ENCODE data around the gene CMBL.

The CMBL gene

GRCh38 chr5:10307206-10308148 lies at the start of gene CMBL:
Gene CMBL (minus strand): TSS chr5:10307902. CDS start chr5:10290762, 17,140 bp downstream.
- CTCF ChIA-PET = no interaction called here
- POLR2A ChIA-PET = interaction anchor here (0.6 to 0.7 kb wide), 2 partner anchors 46 kb away, joined by 4 read pairs; partner anchors contain the start of gene MARCHF6
- peak; percentile 42 for DNase-seq (ENCODE audit: extremely low spot score)

GRCh38 chr5:10355071-10355889 lies 47.6 kb upstream of the CMBL start:
- CTCF ChIA-PET = interaction anchor here (1.3 kb wide), 1 partner anchor 71 kb away, joined by 4 read pairs; no protein-coding TSS in a partner anchor
- TF ChIP-seq HDGF (IDR thresholded peaks at IDR 0.05; ENCODE audit: borderline replicate concordance) = no peak
- no peak for TF ChIP-seq LEF1 (IDR thresholded peaks at IDR 0.05; ENCODE audit: borderline replicate concordance)
- TF ChIP-seq ARNT (IDR thresholded peaks at IDR 0.05) = no peak
- TF ChIP-seq PKNOX1 (IDR thresholded peaks at IDR 0.05) = no peak
- TF ChIP-seq BHLHE40 (IDR thresholded peaks at IDR 0.05; ENCODE audit: borderline replicate concordance) = no peak
- POLR2A ChIA-PET = interaction anchor here (1.1 to 1.5 kb wide), 3 partner anchors 10 to 104 kb away, joined by 3 read pairs; no protein-coding TSS in a partner anchor
- DNase-seq (ENCODE audit: extremely low spot score) = no peak

More at GRCh38 chr5:10307206-10308148, at the start of gene CMBL:
- TF ChIP-seq L3MBTL2 (conservative IDR thresholded peaks at IDR 0.05) = peak; percentile 68
- TF ChIP-seq FOXK2 (IDR thresholded peaks at IDR 0.05) = no peak

GRCh38 chr5:10354048-10354872 lies 46.6 kb upstream of the CMBL start:
- peak; percentile 20 for DNase-seq (ENCODE audit: extremely low spot score)
- ChIA-PET POLR2A (interaction anchor here (0.6 to 2.6 kb wide), 39 partner anchors 10 to 946 kb away, joined by 3 to 34 read pairs (median 5); partner anchors contain the start of gene ROPN1L), CTCF (interaction anchor here (1.3 to 1.6 kb wide), 1 partner anchor 70 kb away, joined by 4 to 5 read pairs; no protein-coding TSS in a partner anchor)
- no peak for TF ChIP-seq PKNOX1 (IDR thresholded peaks at IDR 0.05)
- TF ChIP-seq ZNF384 (IDR thresholded peaks at IDR 0.05) = no peak
- no peak for TF ChIP-seq SUZ12 (IDR thresholded peaks at IDR 0.05)
- no peak for TF ChIP-seq SP1 (IDR thresholded peaks at IDR 0.05)
- no peak for TF ChIP-seq TARDBP (IDR thresholded peaks at IDR 0.05)
- TF ChIP-seq ARNT (IDR thresholded peaks at IDR 0.05) = no peak
- no peak for TF ChIP-seq FOXK2 (IDR thresholded peaks at IDR 0.05)
- TF ChIP-seq LEF1 (IDR thresholded peaks at IDR 0.05; ENCODE audit: borderline replicate concordance) = no peak
- no peak for TF ChIP-seq ELF4 (IDR thresholded peaks at IDR 0.05)
- no peak for TF ChIP-seq BHLHE40 (IDR thresholded peaks at IDR 0.05; ENCODE audit: borderline replicate concordance)
- no peak; the same call in 1 of the 2 replicates for TF ChIP-seq L3MBTL2 (conservative IDR thresholded peaks at IDR 0.05)
- TF ChIP-seq FOXM1 (IDR thresholded peaks at IDR 0.05; ENCODE audit: borderline replicate concordance) = no peak
- TF ChIP-seq CTBP1 (IDR thresholded peaks at IDR 0.05; ENCODE audit: borderline replicate concordance) = no peak
- no peak for TF ChIP-seq NFRKB (IDR thresholded peaks at IDR 0.05)

- ChIA-PET POLR2A (interaction anchor here (0.6 to 2.6 kb wide), 39 partner anchors 10 to 224 kb away, joined by 3 to 34 read pairs (median 5); partner anchors contain the start of gene ROPN1L), CTCF (interaction anchor here (0.8 to 1.6 kb wide), 3 partner anchors 11 to 84 kb away, joined by 3 to 6 read pairs (median 5); no protein-coding TSS in a partner anchor)
- peak; percentile 83 for DNase-seq (ENCODE audit: extremely low spot score)
- TF ChIP-seq TARDBP (IDR thresholded peaks at IDR 0.05) (no peak), FOXM1 (IDR thresholded peaks at IDR 0.05; ENCODE audit: borderline replicate concordance) (no peak), SP1 (IDR thresholded peaks at IDR 0.05) (no peak), ELF4 (IDR thresholded peaks at IDR 0.05) (0 out of 2 replicates have a peak, but pooled peaks have one; percentile 28), CTBP1 (IDR thresholded peaks at IDR 0.05; ENCODE audit: borderline replicate concordance) (no peak), HDGF (IDR thresholded peaks at IDR 0.05; ENCODE audit: borderline replicate concordance) (no peak; the same call in 1 of the 2 replicates), L3MBTL2 (conservative IDR thresholded peaks at IDR 0.05) (peak; percentile 69), LEF1 (IDR thresholded peaks at IDR 0.05; ENCODE audit: borderline replicate concordance) (no peak), ARNT (IDR thresholded peaks at IDR 0.05) (no peak), PKNOX1 (IDR thresholded peaks at IDR 0.05) (peak; percentile 44), NFRKB (IDR thresholded peaks at IDR 0.05) (no peak), SUZ12 (IDR thresholded peaks at IDR 0.05) (no peak), FOXK2 (IDR thresholded peaks at IDR 0.05) (no peak), ZNF384 (IDR thresholded peaks at IDR 0.05) (no peak)
Measured at GRCh38 chr5:10353241-10354047, 45.7 kb upstream of the CMBL start, which contains the start of gene MARCHF6. Gene MARCHF6 (plus strand): TSS chr5:10353695. CDS start chr5:10353899, 204 bp downstream.

Measured in HEK293T (cell line).